ENCODE measurements around the gene ODAM. TPM values are rescaled to one million over a fixed set of nuclear protein-coding genes. Genes with fewer than 3 reads are reported as not detected.

ODAM gene
- total RNA-seq, 2 experiments from 2014 or later, result not detected

DNA sequence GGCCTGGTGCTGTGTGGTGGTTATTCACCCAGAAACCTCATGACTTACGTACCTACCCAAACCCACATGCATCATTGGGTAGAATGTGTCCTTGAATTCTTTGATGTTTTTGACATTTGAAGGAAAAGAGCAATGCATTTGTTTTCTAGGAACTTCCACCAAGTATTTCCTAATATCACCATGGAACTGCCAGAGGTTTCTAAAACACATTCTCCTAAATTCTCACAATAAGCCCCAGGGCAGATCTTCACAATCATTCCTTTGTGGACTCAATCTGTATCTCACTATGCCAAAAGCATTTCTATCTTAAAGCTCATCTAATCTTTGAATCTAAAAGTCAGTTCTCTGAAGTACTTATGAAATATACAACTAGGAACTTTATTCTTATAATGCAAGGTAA lies 8.3 kb upstream of the ODAM start:
- TF ChIP-seq, protein P1, sequence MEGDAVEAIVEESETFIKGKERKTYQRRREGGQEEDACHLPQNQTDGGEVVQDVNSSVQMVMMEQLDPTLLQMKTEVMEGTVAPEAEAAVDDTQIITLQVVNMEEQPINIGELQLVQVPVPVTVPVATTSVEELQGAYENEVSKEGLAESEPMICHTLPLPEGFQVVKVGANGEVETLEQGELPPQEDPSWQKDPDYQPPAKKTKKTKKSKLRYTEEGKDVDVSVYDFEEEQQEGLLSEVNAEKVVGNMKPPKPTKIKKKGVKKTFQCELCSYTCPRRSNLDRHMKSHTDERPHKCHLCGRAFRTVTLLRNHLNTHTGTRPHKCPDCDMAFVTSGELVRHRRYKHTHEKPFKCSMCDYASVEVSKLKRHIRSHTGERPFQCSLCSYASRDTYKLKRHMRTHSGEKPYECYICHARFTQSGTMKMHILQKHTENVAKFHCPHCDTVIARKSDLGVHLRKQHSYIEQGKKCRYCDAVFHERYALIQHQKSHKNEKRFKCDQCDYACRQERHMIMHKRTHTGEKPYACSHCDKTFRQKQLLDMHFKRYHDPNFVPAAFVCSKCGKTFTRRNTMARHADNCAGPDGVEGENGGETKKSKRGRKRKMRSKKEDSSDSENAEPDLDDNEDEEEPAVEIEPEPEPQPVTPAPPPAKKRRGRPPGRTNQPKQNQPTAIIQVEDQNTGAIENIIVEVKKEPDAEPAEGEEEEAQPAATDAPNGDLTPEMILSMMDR (IDR thresholded peaks at IDR 0.05), result no peak
- no peaks in the 10 kb centered on the region for H3K4me1 Mint-ChIP-seq (ENCODE audit: low read depth)
- ChIA-PET CTCF (no interaction called here), POLR2A (no interaction called here)
- H3K27ac ChIP-seq (ENCODE audit: low read depth in 1 of 2, low read length in 2 of 2), result no peak overlapping the region
- H3K9me3 Mint-ChIP-seq, result no peaks in the 10 kb centered on the region
- ATAC-seq (ENCODE audit: poor library complexity) (no peak), DNase-seq (no peak)
- H3K4me1 ChIP-seq (ENCODE audit: insufficient read depth, low read length), result no peaks in the 10 kb centered on the region
- H3K4me3 Mint-ChIP-seq, result no peak overlapping the region
- no peaks in the 10 kb centered on the region for H3K9me3 ChIP-seq (ENCODE audit: control insufficient read depth in 1 of 2, insufficient read depth in 1 of 2, low read length in 2 of 2)
- no peaks in the 10 kb centered on the region for H3K36me3 ChIP-seq (ENCODE audit: insufficient read depth, low read length)
- intact Hi-C loops (cut with DNase I, micrococcal nuclease), result no loop called here
- H3K36me3 Mint-ChIP-seq (ENCODE audit: low read depth), result no peaks in the 10 kb centered on the region
- no peaks in the 10 kb centered on the region for H3K27me3 ChIP-seq (ENCODE audit: control insufficient read depth in 1 of 2, insufficient read depth in 2 of 2, low read length in 2 of 2)
- no peak overlapping the region for H3K27ac Mint-ChIP-seq
- H3K4me3 ChIP-seq (ENCODE audit: low read length), result no peak overlapping the region
- no peaks in the 10 kb centered on the region for H3K27me3 Mint-ChIP-seq

DNA sequence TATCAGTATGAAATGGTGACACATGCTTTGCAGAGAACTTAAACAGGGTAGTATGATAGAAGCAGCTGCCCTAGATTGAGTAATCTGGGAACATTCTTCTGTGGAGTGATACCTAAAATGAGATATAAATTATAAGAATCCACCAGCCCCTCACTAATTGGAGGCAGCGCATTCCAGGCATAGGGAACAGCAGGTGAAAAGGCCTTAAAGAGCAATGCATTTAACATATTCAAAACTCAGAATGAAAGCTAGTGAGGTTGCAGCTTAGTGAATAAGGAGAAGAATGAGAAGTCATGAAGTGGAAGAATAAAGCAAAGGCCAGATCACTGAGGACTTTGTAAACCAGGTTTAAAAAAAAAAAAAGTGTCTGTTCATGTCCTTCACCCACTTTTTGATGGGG lies 4.9 kb upstream of the ODAM start:
- CTCF ChIA-PET, result no interaction called here

DNA sequence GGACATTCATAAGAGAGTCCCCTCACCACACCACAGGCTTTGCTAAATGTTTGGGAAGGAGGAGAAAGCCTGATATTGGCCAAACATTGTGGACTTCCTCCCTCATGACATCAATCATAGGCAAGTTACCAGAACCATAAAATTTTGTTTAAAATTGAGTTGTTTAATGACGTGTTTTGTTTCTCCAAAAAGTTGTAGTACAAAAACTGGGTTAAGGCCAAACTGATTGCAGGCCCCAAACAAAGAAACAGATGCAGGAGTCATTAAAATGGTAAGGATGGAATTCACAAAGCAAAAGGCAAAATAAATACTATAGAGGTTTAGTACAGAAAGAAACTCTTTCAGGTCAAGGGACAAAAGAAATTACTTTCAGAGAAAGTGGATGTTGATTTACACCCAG lies 3.9 kb upstream of the ODAM start:
- TF ChIP-seq, protein P1 (IDR thresholded peaks at IDR 0.05), result no peak
- Histone ChIP-seq H3K4me3 (ENCODE audit: low read length) (no peak overlapping the region), H3K27me3 (ENCODE audit: control insufficient read depth in 1 of 2, insufficient read depth in 2 of 2, low read length in 2 of 2) (no peaks in the 10 kb centered on the region), H3K9me3 (ENCODE audit: control insufficient read depth in 1 of 2, insufficient read depth in 1 of 2, low read length in 2 of 2) (no peaks in the 10 kb centered on the region), H3K4me1 (ENCODE audit: insufficient read depth, low read length) (no peaks in the 10 kb centered on the region), H3K27ac (ENCODE audit: low read depth in 1 of 2, low read length in 2 of 2) (no peak overlapping the region), H3K36me3 (ENCODE audit: insufficient read depth, low read length) (no peaks in the 10 kb centered on the region)
- no peak overlapping the region for H3K27ac Mint-ChIP-seq
- ChIA-PET POLR2A (no interaction called here), CTCF (no interaction called here)
- no peaks in the 10 kb centered on the region for H3K27me3 Mint-ChIP-seq
- no peaks in the 10 kb centered on the region for H3K4me1 Mint-ChIP-seq (ENCODE audit: low read depth)
- DNase-seq, result no peak
- intact Hi-C loops (cut with DNase I, micrococcal nuclease), result no loop called here
- no peaks in the 10 kb centered on the region for H3K9me3 Mint-ChIP-seq
- ATAC-seq (ENCODE audit: poor library complexity), result no peak
- H3K36me3 Mint-ChIP-seq (ENCODE audit: low read depth), result no peaks in the 10 kb centered on the region
- no peak overlapping the region for H3K4me3 Mint-ChIP-seq

More for the DNA sequence above, 4.9 kb upstream of the ODAM start:
- Histone ChIP-seq H3K4me3 (ENCODE audit: low read length) (no peak overlapping the region), H3K36me3 (ENCODE audit: insufficient read depth, low read length) (no peaks in the 10 kb centered on the region), H3K27ac (ENCODE audit: low read depth in 1 of 2, low read length in 2 of 2) (no peak overlapping the region), H3K27me3 (ENCODE audit: control insufficient read depth in 1 of 2, insufficient read depth in 2 of 2, low read length in 2 of 2) (no peaks in the 10 kb centered on the region), H3K9me3 (ENCODE audit: control insufficient read depth in 1 of 2, insufficient read depth in 1 of 2, low read length in 2 of 2) (no peaks in the 10 kb centered on the region), H3K4me1 (ENCODE audit: insufficient read depth, low read length) (no peaks in the 10 kb centered on the region)
- TF ChIP-seq, protein P1 (IDR thresholded peaks at IDR 0.05), result no peak
- Mint-ChIP-seq H3K9me3 (no peaks in the 10 kb centered on the region), H3K4me3 (no peak overlapping the region), H3K27ac (no peak overlapping the region), H3K4me1 (ENCODE audit: low read depth) (no peaks in the 10 kb centered on the region), H3K27me3 (no peaks in the 10 kb centered on the region), H3K36me3 (ENCODE audit: low read depth) (no peaks in the 10 kb centered on the region)
- POLR2A ChIA-PET, result no interaction called here
- intact Hi-C loops (cut with DNase I, micrococcal nuclease), result no loop called here
- ATAC-seq (ENCODE audit: poor library complexity) (no peak), DNase-seq (no peak)

Measured in CD4-positive, alpha-beta T cell (primary cell).